ENCODE results near the gene SANBR. TPM values are rescaled to one million over a fixed set of nuclear protein-coding genes. Genes with fewer than 3 reads are reported as not detected.

Gene SANBR
- total and polyA plus RNA-seq, 2 of the 13 experiments (the other 11 are each of a cell fraction or from before 2014, with no cell fraction given): 9.8 to 20.9 TPM

- TF ChIP-seq ZNF263 (CRISPR knock-in tag; IDR thresholded peaks at IDR 0.05) (no peak), UBTF (CRISPR knock-in tag; IDR thresholded peaks at IDR 0.05) (peak; percentile 75), ZFX (CRISPR knock-in tag; IDR thresholded peaks at IDR 0.05; ENCODE audit: low read depth) (no peak; the same call in 1 of the 2 replicates), ZIK1 (CRISPR knock-in tag; IDR thresholded peaks at IDR 0.05; ENCODE audit: borderline replicate concordance, low read depth) (no peak), ADNP (CRISPR knock-in tag; IDR thresholded peaks at IDR 0.05) (no peak), AKAP8 (CRISPR knock-in tag; IDR thresholded peaks at IDR 0.05) (no peak), LRRFIP1 (CRISPR knock-in tag; conservative IDR thresholded peaks at IDR 0.05) (no peak; the same call in 1 of the 2 replicates), DPF2 (CRISPR knock-in tag; IDR thresholded peaks at IDR 0.05; ENCODE audit: borderline replicate concordance, low read depth) (0 out of 2 replicates have a peak, but pooled peaks have one; percentile 48), ZNF672 (CRISPR knock-in tag; IDR thresholded peaks at IDR 0.05) (no peak), NONO (IDR thresholded peaks at IDR 0.05) (no peak), NONO (CRISPR knock-in tag; conservative IDR thresholded peaks at IDR 0.05) (0 out of 2 replicates have a peak, but pooled peaks have one; percentile 13), ZMYM3 (CRISPR knock-in tag; IDR thresholded peaks at IDR 0.05) (peak; percentile 68), ZNF430 (CRISPR knock-in tag; IDR thresholded peaks at IDR 0.05) (no peak), PTBP1 (IDR thresholded peaks at IDR 0.05; ENCODE audit: low read depth, low read length, poor library complexity, severe bottlenecking) (no peak), ZNF710 (CRISPR knock-in tag; IDR thresholded peaks at IDR 0.05; ENCODE audit: borderline replicate concordance) (peak; percentile 22; the same call in 1 of the 2 replicates), MED13 (CRISPR knock-in tag; IDR thresholded peaks at IDR 0.05) (no peak), ELF3 (CRISPR knock-in tag; IDR thresholded peaks at IDR 0.05) (peak; percentile 11; the same call in 1 of the 2 replicates), CAMTA2 (CRISPR knock-in tag; IDR thresholded peaks at IDR 0.05; ENCODE audit: borderline replicate concordance) (peak; percentile 53), ZNF10 (CRISPR knock-in tag; IDR thresholded peaks at IDR 0.05; ENCODE audit: borderline replicate concordance, low read depth) (no peak), ARNT (IDR thresholded peaks at IDR 0.05) (no peak), KMT2B (CRISPR knock-in tag; IDR thresholded peaks at IDR 0.05) (peak; percentile 95), ARNTL (CRISPR knock-in tag; IDR thresholded peaks at IDR 0.05) (0 out of 2 replicates have a peak, but pooled peaks have one; percentile 56), PHF21A (CRISPR knock-in tag; IDR thresholded peaks at IDR 0.05) (peak; percentile 89)
These were observed 48.6 kb upstream of the SANBR start (continued) for GRCh38 chr2:61017003-61017555.
